ENCODE results near the gene PRPF19.

- TF ChIP-seq CTCF (IDR thresholded peaks at IDR 0.05), result no peak
- no peak for TF ChIP-seq POLR2A (IDR thresholded peaks at IDR 0.05)
These were observed 41.4 kb downstream of the PRPF19 start for GRCh38 chr11:60864856-60865513.
